Thymus (tissue), 11 donors: ENCODE results near the gene B4GALT1. TPM values are rescaled to one million over a fixed set of nuclear protein-coding genes. Genes with fewer than 3 reads are reported as not detected.
A peak's percentile ranks its signal among the peaks of the same experiment; 100 is the strongest.

Experiments used
- DNase-seq, 9 donors: peaks; one replicate each; pipeline ENCODE4 v3.0.0-alpha.2; 2013; ENCODE audit warnings: low spot score in 9 of 9, low read depth in 6 of 9, missing footprints in 1 of 9
- H3K27ac ChIP-seq, 2 donors: one replicate each; pipeline ENCODE4 v1.5.1; 2013; ENCODE audit warnings: control low read depth in 1 of 2, low read depth in 1 of 2, low read length in 1 of 2, mild to moderate bottlenecking in 1 of 2, moderate library complexity in 1 of 2
- H3K27me3 ChIP-seq, 2 donors: one replicate each; pipeline ENCODE4 v1.5.1; 2013; ENCODE audit warnings: low read length in 1 of 2; ENCODE audit not compliant: control insufficient read depth in 2 of 2, insufficient read depth in 1 of 2
- H3K36me3 ChIP-seq, 2 donors: one replicate each; pipeline ENCODE4 v1.5.1; 2013; ENCODE audit warnings: low read length in 1 of 2, mild to moderate bottlenecking in 1 of 2, moderate library complexity in 1 of 2; ENCODE audit not compliant: control insufficient read depth in 2 of 2, insufficient read depth in 2 of 2
- H3K4me1 ChIP-seq, 2 donors: one replicate each; pipeline ENCODE4 v1.5.1; 2013; ENCODE audit warnings: low read length in 2 of 2; ENCODE audit not compliant: control insufficient read depth in 2 of 2, insufficient read depth in 2 of 2
- H3K4me3 ChIP-seq, 2 donors: one replicate each; pipeline ENCODE4 v1.5.1; 2013; ENCODE audit warnings: low read length in 2 of 2, control low read depth in 1 of 2, mild to moderate bottlenecking in 1 of 2
- H3K9me3 ChIP-seq, 2 donors: one replicate each; pipeline ENCODE4 v1.5.1; 2013; ENCODE audit warnings: low read length in 1 of 2, mild to moderate bottlenecking in 1 of 2; ENCODE audit not compliant: control insufficient read depth in 2 of 2, insufficient read depth in 1 of 2
- WGBS: extraction: QIAGEN DNeasy Blood & Tissue Kit; methylation state at CpG from one replicate; pipeline ENCODE4 v1.1.7; 2013; 5-methylcytosine and 5-hydroxymethylcytosine counted together
- polyA plus RNA-seq: library from polyadenylated mRNA; stranded (reverse); fragments of 200-250 nt; gene quantifications from one replicate; pipeline ENCODE4 v1.2.3, GENCODE V29; 2013
- total RNA-seq: library from RNA; stranded (reverse); fragments of 120-200 nt; gene quantifications from one replicate; pipeline ENCODE4 v1.2.4, GENCODE V29; 2013
- donor health status: healthy.

B4GALT1 gene
- total and polyA plus RNA-seq, 2 donors = 6.9 to 37.1 TPM

- Histone ChIP-seq H3K27ac (no peak overlapping the region), H3K36me3 (no peaks in the 10 kb centered on the region), H3K4me1 (peaks cover 0 to 5% of the 10 kb centered on the region in 2 donors), H3K27me3 (no peaks in the 10 kb centered on the region), H3K9me3 (no peaks in the 10 kb centered on the region), H3K4me3 (no peak overlapping the region)
- DNase-seq = no peak
- WGBS = 97% methylated on average over 6 of the region's 6 CpGs
Measured at GRCh38 chr9:33175649-33176325, 8.7 kb upstream of the B4GALT1 start.

DNA sequence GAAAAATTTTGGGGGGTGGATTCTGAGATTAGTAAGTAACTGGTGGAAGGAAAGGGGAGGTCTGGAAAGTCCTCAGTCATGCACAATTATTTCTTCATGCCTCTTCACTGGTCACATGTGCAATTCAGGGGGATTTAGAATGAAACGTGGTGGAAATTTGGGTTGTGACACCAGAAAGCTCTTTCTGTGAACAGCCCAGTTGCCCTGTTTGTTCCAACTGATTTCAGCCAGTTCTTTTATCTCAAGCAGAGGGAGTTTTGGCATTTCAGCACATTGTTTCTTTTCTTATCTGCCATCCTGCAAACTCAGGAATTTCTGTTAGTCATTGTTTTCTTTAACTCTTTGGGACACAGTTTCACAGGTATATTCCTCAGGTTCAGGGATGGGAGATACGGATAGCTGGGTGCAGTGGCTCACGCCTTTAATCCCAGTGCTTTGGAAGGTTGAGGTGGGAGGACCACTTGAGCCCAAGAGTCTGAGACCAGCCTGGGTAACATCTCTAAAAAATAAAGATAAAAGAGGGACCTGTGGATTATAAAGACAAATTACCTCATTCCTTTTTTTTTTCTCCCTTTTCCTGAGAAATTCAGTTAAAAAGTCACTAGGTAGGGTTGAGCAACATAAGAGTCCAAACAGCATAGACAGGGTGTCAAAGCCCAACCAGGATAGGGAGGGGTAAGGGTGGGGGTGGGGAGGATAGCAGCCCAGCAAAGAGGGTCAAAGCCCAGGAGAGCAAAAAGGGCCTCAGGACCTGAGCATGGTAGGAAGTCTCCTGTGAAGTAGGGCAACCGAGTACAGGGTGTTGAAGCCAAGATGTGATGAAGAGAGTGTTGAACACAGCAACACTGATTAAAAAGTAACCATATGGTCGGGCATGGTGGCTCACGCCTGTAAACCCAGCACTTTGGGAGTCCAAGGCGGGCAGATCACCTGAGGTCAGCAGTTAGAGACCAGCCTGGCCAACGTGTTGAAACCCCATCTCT lies 5.4 kb upstream of the B4GALT1 start:
- Histone ChIP-seq H3K36me3 (no peaks in the 10 kb centered on the region), H3K4me3 (no peak overlapping the region), H3K27ac (peak overlapping the region in 1 of 2 donors; percentile 21), H3K27me3 (no peaks in the 10 kb centered on the region), H3K4me1 (peaks cover 5 to 10% of the 10 kb centered on the region in 2 donors), H3K9me3 (no peaks in the 10 kb centered on the region)
- no peak for DNase-seq
- 96% methylated on average over 8 of the region's 8 CpGs for WGBS

DNA sequence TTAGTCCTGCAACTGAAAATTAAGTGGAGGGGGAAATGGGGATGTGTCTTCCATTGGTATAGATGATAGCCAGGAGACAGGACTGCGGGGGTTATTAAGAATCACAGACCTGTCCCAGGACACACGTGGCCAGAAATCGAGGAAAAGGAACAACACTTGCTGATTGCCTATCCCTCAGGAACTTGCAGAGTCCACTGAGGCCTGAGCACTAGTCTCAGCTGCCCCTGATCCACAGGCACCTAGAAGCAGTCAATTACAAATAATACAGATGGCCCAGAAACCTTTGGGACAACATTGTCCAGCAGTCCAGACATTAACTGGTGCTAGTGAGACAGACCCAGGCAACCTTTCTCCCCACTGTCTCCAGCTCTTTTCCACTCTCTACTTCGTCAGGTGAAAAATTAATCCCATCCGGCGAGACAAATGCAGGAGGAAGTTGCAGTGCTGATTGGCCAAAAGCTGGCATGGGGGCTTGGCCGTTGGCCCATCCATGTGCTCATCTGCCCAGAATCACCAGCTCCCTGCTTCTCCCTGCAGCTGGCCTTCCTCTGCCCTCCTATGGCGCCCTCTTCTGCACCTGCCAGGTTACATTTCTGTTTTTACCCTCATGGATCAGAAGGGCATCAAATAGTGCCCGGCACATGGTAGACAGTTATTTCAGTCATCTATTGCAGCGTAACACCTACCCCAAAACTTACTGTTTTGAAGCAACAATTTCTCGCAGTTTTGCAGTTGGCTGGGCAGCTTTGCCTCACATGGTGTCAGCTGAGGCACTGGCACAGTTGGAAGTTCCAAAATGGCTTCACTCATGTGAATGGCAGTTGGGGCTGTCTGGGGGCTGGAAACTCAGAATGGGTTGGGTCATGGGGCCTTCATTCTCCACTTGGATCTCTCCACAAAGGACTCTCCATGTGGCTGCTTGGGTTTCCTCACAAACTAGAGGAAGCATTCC lies 3.6 kb upstream of the B4GALT1 start:
- Histone ChIP-seq H3K27me3 (no peaks in the 10 kb centered on the region), H3K4me1 (peaks cover 5 to 12% of the 10 kb centered on the region in 2 donors), H3K27ac (no peak overlapping the region), H3K4me3 (no peak overlapping the region), H3K9me3 (no peaks in the 10 kb centered on the region), H3K36me3 (no peaks in the 10 kb centered on the region)
- DNase-seq = peak in 2 of 9 donors; percentile 41 to 49
- 84% methylated on average over 11 of the region's 11 CpGs for WGBS

DNA sequence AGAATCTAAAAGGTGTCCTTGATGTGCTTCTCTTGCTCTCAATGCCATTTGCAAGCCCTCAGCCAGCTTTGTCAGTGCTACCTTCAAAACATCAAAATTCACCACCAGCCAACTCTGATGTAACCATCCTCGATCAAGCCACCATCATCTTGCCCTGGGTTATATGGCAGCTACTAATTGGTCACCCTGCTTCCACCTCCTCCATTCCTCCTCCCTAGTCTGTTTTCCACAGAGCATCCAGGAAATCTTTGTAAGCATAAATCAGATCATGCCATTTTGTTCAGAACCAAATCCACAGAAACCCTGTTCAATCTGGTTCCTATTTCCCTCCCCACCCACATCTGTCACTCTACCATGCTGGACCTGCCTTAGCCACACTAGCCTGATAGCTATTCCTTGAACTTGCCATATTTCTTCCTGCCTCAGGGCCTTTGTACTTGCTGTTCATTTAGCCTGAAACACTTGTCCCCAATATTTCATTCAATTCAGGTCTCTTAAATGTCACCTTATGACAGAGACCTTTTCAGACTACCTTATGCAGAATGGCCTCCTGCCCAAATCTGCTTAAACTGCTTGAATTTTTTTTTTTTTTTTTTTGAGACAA lies 1.9 kb upstream of the B4GALT1 start:
- no peak overlapping the region for H3K27ac ChIP-seq
- WGBS = 94% methylated on average over 1 of the region's 1 CpG
- no peaks in the 10 kb centered on the region for H3K36me3 ChIP-seq
- H3K9me3 ChIP-seq = no peaks in the 10 kb centered on the region
- H3K27me3 ChIP-seq = no peaks in the 10 kb centered on the region
- H3K4me3 ChIP-seq = no peak overlapping the region
- DNase-seq = no peak
- peaks cover 21 to 29% of the 10 kb centered on the region in 2 donors for H3K4me1 ChIP-seq

GRCh38 chr9:33167972-33168461 lies 881 bp upstream of the B4GALT1 start:
- Histone ChIP-seq H3K9me3 (no peaks in the 10 kb centered on the region), H3K27me3 (no peaks in the 10 kb centered on the region), H3K4me1 (peaks cover 31 to 39% of the 10 kb centered on the region in 2 donors), H3K4me3 (peak overlapping the region; percentile 48 to 75), H3K27ac (peak overlapping the region; percentile 85 to 98), H3K36me3 (no peaks in the 10 kb centered on the region)
- no peak for DNase-seq
- WGBS = 51% methylated on average over 8 of the region's 8 CpGs

- WGBS = under 1% methylated on average over 51 of the region's 51 CpGs
- Histone ChIP-seq H3K27me3 (no peaks in the 10 kb centered on the region), H3K4me3 (peak overlapping the region; percentile 75 to 88), H3K27ac (peak overlapping the region; percentile 76 to 85), H3K36me3 (no peaks in the 10 kb centered on the region), H3K9me3 (no peaks in the 10 kb centered on the region), H3K4me1 (peaks cover 45 to 53% of the 10 kb centered on the region in 2 donors)
- DNase-seq = peak in 1 of 9 donors; percentile 44
Measured at GRCh38 chr9:33166231-33167083, 679 bp downstream of the B4GALT1 start.

DNA sequence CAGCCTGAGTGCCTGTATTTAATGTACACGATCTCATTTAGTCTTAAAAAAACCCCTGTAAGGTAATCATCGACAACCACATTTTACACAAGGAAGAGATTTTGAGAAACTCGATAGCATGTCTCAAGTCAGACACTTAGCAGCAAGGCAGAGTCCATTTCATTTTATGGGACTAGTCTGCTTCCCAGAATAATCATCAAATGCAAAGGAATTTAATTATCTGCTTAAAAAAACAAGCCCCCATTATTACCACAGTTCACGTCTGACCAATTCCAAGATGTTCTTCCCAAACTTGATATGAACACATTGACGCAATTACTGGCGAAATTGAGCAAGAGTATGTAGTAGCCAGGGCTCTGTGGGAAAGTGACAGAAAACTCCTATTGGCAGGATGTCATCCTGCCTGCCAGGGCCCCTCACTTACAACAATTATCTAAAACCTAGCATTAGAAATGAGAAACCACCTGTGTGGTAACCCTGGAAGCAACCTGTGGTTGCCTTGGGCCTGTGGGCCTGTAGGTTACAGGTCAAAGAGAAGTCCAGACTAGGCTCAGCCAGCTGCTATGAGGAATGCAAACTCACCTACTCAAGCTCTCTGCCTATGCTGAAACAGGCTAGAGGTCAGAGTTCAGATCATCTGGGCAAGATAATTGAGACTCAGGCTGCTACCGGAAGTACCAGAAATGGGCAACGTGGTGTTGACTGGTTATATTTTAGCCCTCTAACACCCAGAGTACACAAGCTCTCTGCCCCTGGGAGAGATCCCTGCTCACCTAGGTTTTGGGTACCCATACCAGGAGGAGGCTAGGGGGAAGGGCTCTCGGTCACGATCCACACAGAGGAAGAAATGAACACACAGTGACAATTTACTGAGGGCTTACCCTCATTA lies 1.6 kb downstream of the B4GALT1 start:
- H3K9me3 ChIP-seq = no peaks in the 10 kb centered on the region
- peak overlapping the region; percentile 75 to 88 for H3K4me3 ChIP-seq
- H3K27ac ChIP-seq = peak overlapping the region; percentile 76 to 85
- peak in 1 of 9 donors; percentile 56 for DNase-seq
- H3K27me3 ChIP-seq = no peaks in the 10 kb centered on the region
- WGBS = 55% methylated on average over 10 of the region's 10 CpGs
- H3K36me3 ChIP-seq = no peaks in the 10 kb centered on the region
- peaks cover 52 to 61% of the 10 kb centered on the region in 2 donors for H3K4me1 ChIP-seq
